H1 (cell line): ENCODE measurements around the gene KRTAP17-1. TPM values are rescaled to one million over a fixed set of nuclear protein-coding genes. Genes with fewer than 3 reads are reported as not detected.

ENCODE experiments used
- CTCF ChIA-PET: fragments of 300-600 bp; sonication (Branson Sonifier 250); formaldehyde crosslinking; loops from one replicate; lab custom pipeline; 2021; ENCODE audit not compliant: partially characterized antibody; lab: Charles Lee
- POLR2A ChIA-PET: fragments of 300-600 bp; sonication (Branson Sonifier 250); formaldehyde crosslinking; loops from one replicate; lab custom pipeline; 2021; ENCODE audit warnings: inconsistent platforms; ENCODE audit not compliant: partially characterized antibody; lab: Charles Lee
- DNase-seq, 2 experiments: peaks; one replicate each; pipeline versions ENCODE4 v3.0.0 to v3.0.0-alpha.2; 2010 to 2022; ENCODE audit warnings: low spot score in 2 of 2, low read depth in 1 of 2, mixed read lengths in 1 of 2
- FAIRE-seq: peaks from 2 replicates; lab custom pipeline; 2011; peaks lifted over from hg19 to GRCh38; lab: Jason Lieb, UNC
- H2AFZ ChIP-seq: 2 replicates; pipeline ENCODE4 v1.8.1; 2012; ENCODE audit warnings: low read length, inconsistent platforms
- H2AK5ac ChIP-seq: 2 replicates; pipeline ENCODE4 v1.6.1; 2013; ENCODE audit warnings: low read depth, low read length
- H2BK120ac ChIP-seq: replicated peaks from 2 replicates; pipeline ENCODE3; 2013; ENCODE audit warnings: low read depth, low read length, inconsistent platforms
- H2BK12ac ChIP-seq: 2 replicates; pipeline ENCODE4 v1.6.1; 2013; ENCODE audit warnings: low read depth, low read length
- H2BK15ac ChIP-seq: 2 replicates; pipeline ENCODE4 v1.6.1; 2013; ENCODE audit warnings: low read length
- H2BK20ac ChIP-seq: 2 replicates; pipeline ENCODE4 v1.6.1; 2013; ENCODE audit warnings: low read length
- H2BK5ac ChIP-seq: 2 replicates; pipeline ENCODE4 v1.6.1; 2013; ENCODE audit warnings: low read depth, low read length
- H3K14ac ChIP-seq: 2 replicates; pipeline ENCODE4 v1.6.1; 2013; ENCODE audit warnings: inconsistent platforms; ENCODE audit not compliant: insufficient read length
- H3K18ac ChIP-seq: 2 replicates; pipeline ENCODE4 v1.6.1; 2013; ENCODE audit warnings: low read length; ENCODE audit errors: extremely low read depth
- H3K23ac ChIP-seq: 2 replicates; pipeline ENCODE4 v1.6.1; 2013; ENCODE audit warnings: inconsistent platforms; ENCODE audit not compliant: insufficient read length
- H3K23me2 ChIP-seq: 2 replicates; pipeline ENCODE4 v1.6.1; 2013; ENCODE audit warnings: low read depth, low read length
- H3K27ac ChIP-seq: 2 replicates; pipeline ENCODE4 v1.6.1; 2011; ENCODE audit warnings: low read depth, low read length, inconsistent platforms
- H3K27me3 ChIP-seq, 4 experiments: replicated peaks in 1 of 4; 1 replicate in 1 of 4; 2 replicates in 3 of 4; pipeline versions ENCODE4 v1.6.1 to v1.8.1; 2011 to 2013; ENCODE audit warnings: low read length in 3 of 4, mild to moderate bottlenecking in 3 of 4, inconsistent platforms in 2 of 4, mixed read lengths in 2 of 4, moderate library complexity in 1 of 4; ENCODE audit not compliant: control insufficient read depth in 3 of 4, insufficient read depth in 3 of 4; ENCODE audit errors: extremely low read depth in 1 of 4
- H3K36me3 ChIP-seq, 4 experiments: 2 replicates each; pipeline versions ENCODE4 v1.6.1 to v1.8.1; 2011 to 2013; ENCODE audit warnings: mild to moderate bottlenecking in 4 of 4, low read length in 3 of 4, moderate library complexity in 2 of 4, control low read depth in 1 of 4, inconsistent platforms in 1 of 4; ENCODE audit not compliant: insufficient read depth in 4 of 4, control insufficient read depth in 2 of 4
- H3K4ac ChIP-seq: replicated peaks from 2 replicates; pipeline ENCODE3; 2013; ENCODE audit warnings: low read length, low read depth, mixed read lengths, inconsistent platforms; ENCODE audit not compliant: insufficient read length
- H3K4me1 ChIP-seq, 4 experiments: replicated peaks in 1 of 4; 1 replicate in 1 of 4; 2 replicates in 3 of 4; pipeline versions ENCODE4 v1.6.1 to v1.8.1; 2011 to 2013; ENCODE audit warnings: low read length in 3 of 4, inconsistent platforms in 2 of 4, mixed read lengths in 1 of 4; ENCODE audit not compliant: insufficient read depth in 4 of 4, control insufficient read depth in 3 of 4
- H3K4me2 ChIP-seq, 2 experiments: 2 replicates each; pipeline versions ENCODE4 v1.6.1 to v1.8.1; 2011 to 2013; ENCODE audit warnings: low read depth in 2 of 2, low read length in 2 of 2, control low read depth in 1 of 2, inconsistent platforms in 1 of 2, mild to moderate bottlenecking in 1 of 2; ENCODE audit not compliant: insufficient read depth in 1 of 2
- H3K4me3 ChIP-seq, 4 experiments: fragments of 200-600, 300-600 bp in 1 of 4; sonication (generic), shearing (Covaris generic), sonication (Bioruptor Twin) in 1 of 4; 2 replicates each; pipeline versions ENCODE4 v1.5.1 to v1.8.1; 2011 to 2016; ENCODE audit warnings: low read length in 4 of 4, low read depth in 3 of 4, control low read depth in 2 of 4, inconsistent platforms in 2 of 4, mild to moderate bottlenecking in 2 of 4, mixed read lengths in 1 of 4, moderate library complexity in 1 of 4; ENCODE audit not compliant: insufficient read depth in 2 of 4; ENCODE audit errors: extremely low read depth in 1 of 4
- H3K56ac ChIP-seq: replicated peaks from 2 replicates; pipeline ENCODE3; 2013; ENCODE audit warnings: low read depth, mild to moderate bottlenecking, mixed read lengths, low read length, inconsistent platforms; ENCODE audit not compliant: insufficient read length
- H3K79me1 ChIP-seq: 2 replicates; pipeline ENCODE4 v1.6.1; 2013; ENCODE audit warnings: low read depth, low read length, control low read depth
- H3K79me2 ChIP-seq, 2 experiments: 2 replicates each; pipeline versions ENCODE4 v1.6.1 to v1.8.1; 2012 to 2013; ENCODE audit warnings: low read length in 2 of 2, mild to moderate bottlenecking in 2 of 2, inconsistent platforms in 1 of 2; ENCODE audit not compliant: insufficient read depth in 2 of 2, control insufficient read depth in 1 of 2
- H3K9ac ChIP-seq, 4 experiments: replicated peaks in 1 of 4; 1 replicate in 1 of 4; 2 replicates in 3 of 4; pipeline versions ENCODE4 v1.6.1 to v1.8.1; 2011 to 2013; ENCODE audit warnings: low read depth in 3 of 4, low read length in 3 of 4, control low read depth in 2 of 4, mild to moderate bottlenecking in 2 of 4, moderate library complexity in 2 of 4, inconsistent platforms in 1 of 4; ENCODE audit errors: extremely low read depth in 1 of 4
- H3K9me3 ChIP-seq, 2 experiments: 2 replicates each; pipeline versions ENCODE4 v1.6.1 to v1.8.1; 2012 to 2013; ENCODE audit warnings: mild to moderate bottlenecking in 2 of 2, moderate library complexity in 2 of 2, control low read depth in 1 of 2, inconsistent platforms in 1 of 2, low read depth in 1 of 2, low read length in 1 of 2, mixed read lengths in 1 of 2; ENCODE audit not compliant: insufficient read depth in 2 of 2
- H4K20me1 ChIP-seq, 2 experiments: replicated peaks in 1 of 2; 2 replicates each; pipeline versions ENCODE3 to v1.8.1; 2011 to 2013; ENCODE audit warnings: inconsistent platforms in 2 of 2, low read length in 2 of 2, mild to moderate bottlenecking in 1 of 2; ENCODE audit not compliant: insufficient read depth in 2 of 2, control insufficient read depth in 1 of 2
- H4K5ac ChIP-seq: 2 replicates; pipeline ENCODE4 v1.6.1; 2013; ENCODE audit warnings: low read length, low read depth, mixed read lengths, inconsistent platforms; ENCODE audit not compliant: insufficient read length
- H4K8ac ChIP-seq: 2 replicates; pipeline ENCODE4 v1.8.0; 2013; ENCODE audit warnings: mild to moderate bottlenecking, moderate library complexity, low read length, inconsistent platforms; ENCODE audit not compliant: insufficient read depth; ENCODE audit errors: extremely low read depth
- H4K91ac ChIP-seq: replicated peaks from 2 replicates; pipeline ENCODE3; 2013; ENCODE audit warnings: low read length, mixed read lengths, inconsistent platforms; ENCODE audit not compliant: insufficient read length
- ATF2 ChIP-seq: IDR thresholded peaks from 2 replicates; pipeline ENCODE4 v1.6.1; 2012; ENCODE audit warnings: low read length, inconsistent platforms
- BACH1 ChIP-seq: IDR thresholded peaks from 2 replicates; pipeline ENCODE4 v1.6.1; 2012; ENCODE audit warnings: low read length, improper control_type of control experiment
- MAFK ChIP-seq: IDR thresholded peaks from 2 replicates; pipeline ENCODE4 v1.6.1; 2012; ENCODE audit warnings: low read depth, mild to moderate bottlenecking, improper control_type of control experiment, low read length
- RAD21 ChIP-seq, 2 experiments: IDR thresholded peaks in 1 of 2; conservative IDR thresholded peaks in 1 of 2; 2 replicates each; pipeline ENCODE4 v1.6.1; 2011; ENCODE audit warnings: low read depth in 2 of 2, low read length in 2 of 2, improper control_type of control experiment in 1 of 2, inconsistent platforms in 1 of 2, mild to moderate bottlenecking in 1 of 2, moderate library complexity in 1 of 2
- RFX5 ChIP-seq: IDR thresholded peaks from 2 replicates; pipeline ENCODE4 v1.6.1; 2011; ENCODE audit warnings: low read depth, low read length, improper control_type of control experiment, borderline replicate concordance
- TCF12 ChIP-seq: IDR thresholded peaks from 2 replicates; pipeline ENCODE4 v1.6.1; 2011; ENCODE audit warnings: low read depth, mild to moderate bottlenecking, low read length
- WGBS, 2 experiments: shearing (Covaris generic) in 1 of 2; methylation state at CpG; one replicate each; pipeline versions ENCODE4 v1.1.6 to v1.1.7; 2013 to 2015; ENCODE audit warnings: low lambda C conversion rate in 2 of 2, mixed read lengths in 2 of 2, inconsistent platforms in 1 of 2, low coverage in 1 of 2, missing lambda C conversion rate in 1 of 2; ENCODE audit not compliant: insufficient replicate concordance in 2 of 2, insufficient coverage in 1 of 2, insufficient read length in 1 of 2; ENCODE audit errors: extremely low coverage in 1 of 2, missing lambda C conversion rate in 1 of 2; 5-methylcytosine and 5-hydroxymethylcytosine counted together
- polyA plus RNA-seq, 7 experiments: library from polyadenylated mRNA; depleted of rRNA in 3 of 7; stranded (reverse) in 5 of 7; unstranded in 2 of 7; fragments of >200 nt in 5 of 7; fragments of 200-250 nt in 2 of 7; gene quantifications; 1 replicate in 5 of 7; 2 replicates in 1 of 7; 4 replicates in 1 of 7; pipeline versions ENCODE4 v1.2.1 to v1.2.3, GENCODE V29; 2011 to 2013; ENCODE audit warnings: missing spikeins in 2 of 7, mixed read lengths in 2 of 7
- total RNA-seq: library from RNA; stranded (reverse); fragmentation: NEBNext Ultra II Directional; extraction: Animal tissue kit (Norgen Biotek cat#: 25700); gene quantifications from 2 replicates; pipeline ENCODE4 v1.2.1, GENCODE V29; 2021

KRTAP17-1 gene
- total and polyA plus RNA-seq, 2 of the 8 experiments (the other 6 are each of a cell fraction or from before 2014, with no cell fraction given), result not detected

- Histone ChIP-seq H2BK120ac (no peak overlapping the region), H2AFZ (no peak overlapping the region), H3K4me3 (no peak overlapping the region), H3K4me2 (no peak overlapping the region), H2BK20ac (no peak overlapping the region), H3K27me3 (no peaks in the 10 kb centered on the region), H3K4ac (no peak overlapping the region), H3K9me3 (peaks cover 2% of the 10 kb centered on the region in 2 experiments; a peak in 2 of 4 replicates), H3K79me2 (no peaks in the 10 kb centered on the region), H3K23me2 (peaks cover 1% of the 10 kb centered on the region; the same call in 1 of the 2 replicates), H4K91ac (no peak overlapping the region), H3K23ac (no peak overlapping the region), H3K14ac (no peak overlapping the region), H3K4me1 (no peaks in the 10 kb centered on the region), H2AK5ac (no peak overlapping the region), H3K9ac (no peak overlapping the region), H2BK5ac (no peak overlapping the region), H4K5ac (no peak overlapping the region), H2BK12ac (no peak overlapping the region), H3K36me3 (no peaks in the 10 kb centered on the region), H3K27ac (no peak overlapping the region), H4K20me1 (no peaks in the 10 kb centered on the region), H3K79me1 (no peaks in the 10 kb centered on the region), H2BK15ac (no peak overlapping the region), H3K56ac (no peak overlapping the region), H4K8ac (no peak overlapping the region), H3K18ac (no peak overlapping the region)
- ChIA-PET POLR2A (no interaction called here), CTCF (no interaction called here)
- 100% methylated on average over 2 of the region's 2 CpGs; no CpG with 5 or more reads in 1 of the 2 experiments for WGBS, 2 experiments
- no peak for DNase-seq
- FAIRE-seq, result no peak
- TF ChIP-seq MAFK (no peak), TCF12 (no peak), RFX5 (no peak), BACH1 (no peak), ATF2 (no peak), RAD21 (IDR thresholded peaks at IDR 0.05 in 1 of 2, conservative IDR thresholded peaks at IDR 0.05 in 1 of 2; ENCODE audit: low read depth in 2 of 2, low read length in 2 of 2) (no peak)
Observed at GRCh38 chr17:41363881-41364280, 48.4 kb upstream of the KRTAP17-1 start.
